Midbrain (tissue), 1 donor: Measurements from ENCODE around the gene RBM10.

Source experiments
- DNase-seq: peaks from one replicate; lab custom pipeline; 2025; lab: John Stamatoyannopoulos, UW

Gene RBM10

GRCh38 chrX:47177079-47177478, 32.1 kb downstream of the RBM10 start:
- DNase-seq, result no peak

- DNase-seq, result no peak
These were observed 33.3 kb downstream of the RBM10 start for GRCh38 chrX:47178337-47178736.

DNA sequence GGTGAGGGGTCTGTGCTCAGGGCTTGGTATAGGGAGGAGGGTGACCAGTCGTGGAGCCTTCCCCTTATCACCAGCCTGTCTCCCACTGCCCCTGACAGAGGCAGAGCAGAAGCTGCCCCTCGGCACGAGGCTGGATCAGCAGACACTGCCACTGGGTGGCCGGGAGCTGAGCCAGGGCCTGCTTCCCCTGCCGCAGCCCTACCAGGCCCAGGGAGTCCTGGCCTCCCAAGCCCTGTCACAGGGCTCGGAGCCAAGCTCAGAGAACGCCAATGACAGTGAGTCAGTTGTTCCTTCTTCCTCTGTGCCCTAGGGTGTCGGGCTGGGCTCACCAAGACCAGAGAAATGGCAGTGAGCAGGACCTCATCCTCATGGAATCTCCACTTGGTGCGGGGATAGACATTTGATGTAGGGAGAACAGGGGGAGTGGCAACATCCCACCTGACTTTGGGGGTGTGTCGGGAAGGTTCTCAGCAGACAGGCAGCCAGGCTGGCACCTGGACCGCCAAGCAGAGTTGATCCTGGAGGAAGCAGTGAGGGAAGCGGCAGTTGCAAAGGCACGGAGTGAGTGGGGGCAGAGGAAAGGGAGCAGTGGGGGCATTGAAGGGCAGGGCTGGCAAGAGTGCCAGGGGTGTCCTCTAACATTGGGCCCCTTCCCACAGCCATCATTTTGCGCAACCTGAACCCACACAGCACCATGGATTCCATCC, 34.4 kb downstream of the RBM10 start:
- DNase-seq, result peak; percentile 45

DNA sequence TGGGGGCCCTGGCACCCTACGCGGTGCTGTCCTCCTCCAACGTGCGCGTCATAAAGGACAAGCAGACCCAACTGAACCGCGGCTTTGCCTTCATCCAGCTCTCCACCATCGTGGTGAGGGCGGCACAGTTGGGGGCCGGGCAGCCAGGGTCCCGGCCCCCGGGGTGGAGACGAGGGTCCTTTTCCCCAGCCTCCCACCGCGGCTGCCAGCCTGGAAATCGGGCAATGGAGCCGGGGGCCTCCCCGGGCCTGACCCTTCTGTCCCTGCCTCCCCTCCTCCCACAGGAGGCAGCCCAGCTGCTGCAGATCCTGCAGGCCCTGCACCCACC, 34.9 kb downstream of the RBM10 start:
- DNase-seq, result no peak

DNA sequence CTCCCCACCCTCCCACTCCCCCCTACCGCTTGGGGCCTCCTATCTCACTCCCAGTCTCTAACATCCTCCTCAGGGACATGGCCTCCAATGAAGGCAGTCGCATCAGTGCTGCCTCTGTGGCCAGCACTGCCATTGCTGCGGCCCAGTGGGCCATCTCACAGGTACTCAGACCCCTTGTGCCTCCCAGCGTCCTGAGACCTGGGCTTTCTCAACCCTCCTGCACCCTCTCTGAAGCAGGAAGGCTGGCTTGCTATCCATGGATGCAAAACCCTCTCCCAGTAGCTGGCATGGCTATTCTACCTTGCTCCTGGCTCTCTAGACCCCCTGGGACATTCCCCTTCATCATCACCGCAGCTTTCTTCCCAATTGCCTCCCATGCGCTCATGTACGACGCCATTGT, 35.3 kb downstream of the RBM10 start:
- no peak for DNase-seq

DNA sequence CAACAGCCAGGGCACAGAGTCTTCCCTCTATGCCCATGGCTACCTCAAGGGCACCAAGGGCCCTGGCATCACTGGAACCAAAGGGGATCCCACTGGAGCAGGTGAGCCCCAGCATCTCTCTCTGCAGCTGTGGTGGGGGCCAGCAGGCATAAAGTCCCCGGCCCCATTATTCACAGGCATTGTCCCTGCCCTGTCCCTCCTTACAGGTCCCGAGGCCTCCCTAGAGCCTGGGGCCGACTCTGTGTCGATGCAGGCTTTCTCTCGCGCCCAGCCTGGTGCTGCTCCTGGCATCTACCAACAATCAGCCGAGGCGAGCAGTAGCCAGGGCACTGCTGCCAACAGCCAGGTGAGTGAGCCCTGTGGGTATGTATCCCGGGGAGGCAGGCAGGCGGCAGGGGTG, 36.3 kb downstream of the RBM10 start:
- no peak for DNase-seq

GRCh38 chrX:47182106-47182700, 37.2 kb downstream of the RBM10 start:
- DNase-seq, result no peak

- DNase-seq, result no peak
These were observed 39.5 kb downstream of the RBM10 start for GRCh38 chrX:47184486-47184885.

GRCh38 chrX:47185241-47185640, 40.2 kb downstream of the RBM10 start:
- no peak for DNase-seq

GRCh38 chrX:47186096-47186740, 41.2 kb downstream of the RBM10 start:
- DNase-seq, result no peak

GRCh38 chrX:47187106-47187677, 42.2 kb downstream of the RBM10 start:
- no peak for DNase-seq

- no peak for DNase-seq
These were observed 44.9 kb downstream of the RBM10 start for GRCh38 chrX:47189906-47190305.

- DNase-seq, result peak; percentile 87
These were observed 45.6 kb downstream of the RBM10 start for GRCh38 chrX:47190445-47191269.

DNA sequence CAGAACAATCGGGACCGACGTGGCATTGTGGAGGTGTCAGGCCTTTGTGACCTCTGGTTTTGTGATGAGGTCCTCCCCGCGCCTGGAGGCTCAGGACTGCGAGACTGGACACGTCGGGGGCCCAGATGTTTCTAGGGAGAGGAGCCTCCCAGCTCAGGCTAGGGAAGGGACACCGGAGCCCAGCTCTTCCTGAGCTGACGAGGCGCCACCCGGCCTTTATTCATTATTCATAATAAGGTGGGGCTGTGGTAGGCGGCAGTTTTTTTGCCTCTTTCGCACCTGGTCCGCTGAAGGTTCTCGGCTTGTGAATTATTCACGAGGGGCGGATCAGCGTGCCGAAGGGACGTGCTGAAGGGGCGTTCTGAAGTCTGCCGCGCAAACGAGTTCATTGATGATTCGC, 46.3 kb downstream of the RBM10 start:
- DNase-seq, result no peak

DNA sequence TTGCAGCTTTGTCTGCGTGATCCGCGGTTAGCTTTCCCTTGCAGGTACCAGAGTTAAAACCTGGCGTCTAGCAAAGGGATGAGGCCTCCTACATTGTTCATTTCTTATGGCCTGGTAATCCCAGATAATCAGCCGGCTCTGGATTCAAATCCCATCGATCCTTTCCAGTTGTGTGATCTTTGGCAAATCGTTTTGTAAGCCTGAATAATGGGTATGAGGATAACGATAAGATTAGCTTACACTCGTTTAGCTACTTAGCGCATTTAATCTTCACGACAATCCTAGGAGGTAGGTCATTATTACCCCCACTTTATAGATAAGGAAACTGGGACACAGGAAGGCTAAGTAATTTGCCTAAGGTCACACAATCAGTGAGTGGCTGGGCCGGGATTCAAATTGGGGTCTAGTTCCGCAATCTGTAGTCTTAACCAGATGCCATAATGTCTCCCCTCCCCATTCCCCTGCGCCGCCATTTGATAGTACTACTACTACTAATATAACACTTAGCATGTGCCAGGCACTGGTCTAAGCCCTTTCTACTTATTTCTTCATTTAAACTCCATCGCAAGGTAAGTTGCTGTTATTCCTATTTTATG, 46.9 kb downstream of the RBM10 start:
- no peak for DNase-seq

GRCh38 chrX:47193475-47194193, 48.6 kb downstream of the RBM10 start, which contains the start of gene UBA1:
Gene UBA1 (plus strand): TSS chrX:47193829. CDS start chrX:47198803, 4,974 bp downstream.
- DNase-seq, result peak; percentile 99

- DNase-seq, result no peak
These were observed 49.3 kb downstream of the RBM10 start for GRCh38 chrX:47194194-47194787.

DNA sequence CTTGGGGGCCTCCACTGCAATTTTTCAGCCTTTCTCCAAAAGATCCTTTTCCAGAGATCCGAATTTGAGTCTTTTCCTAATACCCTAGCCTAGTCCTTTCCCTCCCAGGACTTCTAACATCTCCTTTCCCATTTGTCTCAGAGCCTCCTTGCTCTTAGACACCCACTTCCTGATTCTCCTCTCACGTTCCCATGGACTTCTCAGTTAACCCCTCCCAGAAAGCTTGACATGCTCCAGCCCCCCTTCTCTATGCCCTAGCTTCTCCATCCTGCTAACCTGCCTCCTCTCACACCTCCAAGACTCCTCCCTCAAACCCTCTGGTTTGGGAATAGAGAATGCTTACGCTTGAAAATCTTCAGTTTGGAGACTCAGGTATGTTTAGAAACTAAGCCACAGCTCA, 51.1 kb downstream of the RBM10 start:
- no peak for DNase-seq

DNA sequence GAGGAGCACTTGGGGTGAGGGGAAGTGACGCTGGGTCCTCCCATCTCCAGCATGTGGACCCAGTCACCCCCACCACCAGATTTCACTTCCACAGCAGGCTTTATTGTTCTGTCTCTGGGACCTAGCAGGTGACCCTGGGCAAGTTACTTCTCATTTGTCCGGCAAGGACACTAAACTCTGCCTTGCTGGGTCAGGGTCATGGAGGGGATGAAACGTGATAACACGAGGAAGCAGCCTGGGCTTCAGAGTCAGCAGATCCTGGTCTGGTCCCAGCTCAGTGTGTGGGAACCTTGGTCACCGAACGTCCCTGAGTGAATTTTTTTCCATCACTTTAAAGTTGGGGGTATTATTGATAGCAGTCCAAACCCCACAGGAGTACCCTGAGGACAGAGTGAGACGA, 52.5 kb downstream of the RBM10 start:
- DNase-seq, result no peak

DNA sequence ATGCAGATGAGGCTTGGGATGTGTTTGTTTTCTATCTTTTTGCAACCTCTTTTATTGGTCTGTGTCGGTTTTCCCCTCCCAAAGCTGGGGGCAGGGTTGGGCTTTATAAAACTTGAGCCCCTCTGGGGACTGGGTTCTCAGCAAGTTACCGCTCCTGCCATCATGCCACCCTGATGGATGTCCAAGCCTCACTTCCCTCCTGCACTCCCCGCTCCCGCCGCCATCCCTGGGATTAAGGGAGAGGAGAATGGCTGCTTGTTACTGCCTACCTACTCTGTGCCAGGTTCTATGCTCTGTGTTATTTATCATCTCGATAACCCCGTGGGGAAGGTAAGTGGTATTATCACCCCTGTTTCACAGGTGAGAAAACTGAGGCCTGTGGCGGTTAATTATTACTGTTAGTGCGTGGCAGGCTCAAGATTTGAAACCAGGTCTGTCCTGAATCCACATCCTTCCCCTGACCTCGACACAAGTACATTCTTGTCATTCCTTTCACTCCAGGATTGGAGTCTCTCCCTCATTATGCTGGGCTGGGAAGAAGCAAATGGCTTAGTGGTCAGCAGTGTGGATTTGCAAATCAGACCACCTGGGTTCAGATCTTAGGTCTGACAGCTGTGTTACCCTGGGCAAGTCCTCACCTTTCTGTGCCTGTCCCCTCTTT, 53.1 kb downstream of the RBM10 start:
- no peak for DNase-seq
